ENCODE data around the gene SPP2.
A peak's percentile ranks its signal among the peaks of the same experiment; 100 is the strongest.

SPP2 gene

GRCh38 chr2:234050455-234051135 is at the start of gene SPP2:
Gene SPP2, plus strand, starts transcription at chr2:234050702. Its CDS starts 85 bp downstream, at chr2:234050787.
- DNase-seq (ENCODE audit: low read depth): no peak

- no peak for DNase-seq (ENCODE audit: low read depth)
Observed at GRCh38 chr2:234001380-234002160, 48.9 kb upstream of the SPP2 start.

GRCh38 chr2:234002281-234002680 is 48.2 kb upstream of the SPP2 start:
- no peak for DNase-seq (ENCODE audit: low read depth)

GRCh38 chr2:234003972-234004617 is 46.4 kb upstream of the SPP2 start:
- DNase-seq (ENCODE audit: low read depth): peak; percentile 78

DNA sequence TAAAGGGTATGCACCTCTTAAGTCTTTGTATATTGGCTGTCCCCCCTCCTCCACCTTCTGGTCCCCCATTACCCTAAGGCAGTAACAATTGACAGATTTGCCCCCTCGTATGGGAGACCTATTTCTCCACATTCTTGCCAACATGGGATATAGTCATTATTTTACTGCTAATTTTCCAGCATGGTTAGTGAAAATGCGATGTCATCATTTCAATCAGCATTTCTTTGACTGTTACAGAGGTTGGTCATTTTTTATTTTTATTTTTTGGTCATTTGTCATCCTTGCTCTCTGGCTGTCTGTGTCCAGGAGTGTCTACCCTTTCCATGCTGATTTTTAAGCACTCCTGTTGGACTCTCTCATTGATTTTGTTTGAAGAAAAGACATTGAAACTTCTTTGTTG is 45.4 kb upstream of the SPP2 start:
- no peak for DNase-seq (ENCODE audit: low read depth)

DNA sequence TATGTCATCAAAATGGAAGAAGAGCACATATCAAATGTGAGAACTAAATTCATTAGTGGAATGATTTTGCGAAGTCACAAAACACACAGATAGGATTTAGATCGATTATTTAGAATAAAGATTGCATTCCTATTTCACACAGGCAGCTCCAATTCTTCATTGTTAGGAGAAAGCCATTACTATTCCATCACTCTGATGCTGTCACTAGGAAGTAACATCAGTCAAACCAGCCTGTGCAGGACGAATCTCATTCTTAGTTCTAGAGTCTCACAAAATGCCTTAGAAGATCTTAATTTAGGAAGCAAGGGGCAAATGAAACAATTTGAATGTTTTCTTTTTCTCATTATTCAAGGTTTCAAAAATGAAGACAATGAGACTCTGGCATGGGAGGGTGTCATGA is 44.0 kb upstream of the SPP2 start:
- DNase-seq (ENCODE audit: low read depth): no peak

GRCh38 chr2:234014427-234014826 is 36.1 kb upstream of the SPP2 start:
- no peak for DNase-seq (ENCODE audit: low read depth)

DNA sequence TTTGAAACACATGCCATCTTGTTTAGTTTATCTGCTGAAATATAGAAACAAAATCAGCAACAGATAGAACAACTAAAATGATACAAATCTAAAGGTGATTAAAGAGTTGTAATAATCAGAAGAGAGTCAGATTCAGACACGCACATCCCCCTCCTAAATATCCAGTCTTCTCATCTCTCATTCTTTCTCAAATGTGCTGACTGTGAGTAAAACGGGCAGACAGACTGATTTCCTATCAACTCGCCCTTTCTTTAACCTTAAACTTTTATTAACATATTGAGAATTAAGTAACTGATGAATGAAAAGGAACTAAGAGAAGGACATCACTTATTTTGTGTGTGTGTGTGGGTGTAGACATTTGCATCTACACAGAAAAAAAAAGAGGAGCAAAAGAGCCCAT is 34.6 kb upstream of the SPP2 start:
- DNase-seq (ENCODE audit: low read depth): no peak

- DNase-seq (ENCODE audit: low read depth): no peak
Observed at GRCh38 chr2:234019896-234020295, 30.6 kb upstream of the SPP2 start.

DNA sequence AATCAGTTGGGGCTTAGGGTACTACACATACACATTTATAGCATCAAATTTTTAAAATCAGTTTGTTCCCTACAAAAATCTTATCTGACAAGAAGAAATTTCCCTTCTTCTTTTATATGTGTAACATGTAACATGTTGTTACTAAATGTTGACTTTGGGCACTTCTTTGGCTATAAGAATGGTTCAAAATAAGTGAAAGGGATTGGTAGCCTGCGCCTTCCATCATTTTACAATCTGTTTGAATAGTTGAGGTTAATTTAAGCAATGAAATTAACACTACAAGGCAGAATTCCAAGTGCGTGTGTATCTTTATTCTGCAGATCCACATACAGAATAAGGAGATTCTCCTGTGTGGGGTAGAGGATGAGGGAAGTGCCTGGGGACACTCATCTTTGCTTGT is 30.2 kb upstream of the SPP2 start:
- no peak for DNase-seq (ENCODE audit: low read depth)

GRCh38 chr2:234022424-234022823 is 28.1 kb upstream of the SPP2 start:
- no peak for DNase-seq (ENCODE audit: low read depth)

- no peak for DNase-seq (ENCODE audit: low read depth)
Observed at GRCh38 chr2:234024304-234024703, 26.2 kb upstream of the SPP2 start.

GRCh38 chr2:234025466-234025865 is 25.0 kb upstream of the SPP2 start:
- no peak for DNase-seq (ENCODE audit: low read depth)

GRCh38 chr2:234025891-234026401 is 24.6 kb upstream of the SPP2 start:
- DNase-seq (ENCODE audit: low read depth): no peak

- DNase-seq (ENCODE audit: low read depth): no peak
Observed at GRCh38 chr2:234026693-234027254, 23.7 kb upstream of the SPP2 start.

DNA sequence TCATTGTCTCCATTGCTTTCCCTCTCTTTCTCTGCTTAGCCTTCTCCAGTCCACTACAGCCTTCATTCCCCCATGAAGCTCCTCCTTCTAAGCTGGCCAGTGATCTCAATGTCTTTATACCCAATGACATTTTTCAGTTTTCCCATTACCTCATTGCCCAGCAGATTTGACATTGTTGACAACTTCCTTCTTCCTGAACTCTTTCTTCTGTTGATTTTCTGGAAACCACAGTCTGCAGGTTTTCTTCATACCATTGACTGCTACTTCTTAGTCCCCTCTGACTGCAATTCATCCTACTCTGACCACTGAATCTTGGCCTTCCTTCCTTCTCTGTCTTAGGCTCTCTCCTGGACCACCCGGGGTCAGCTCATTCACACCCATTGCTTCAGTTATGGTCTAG is 22.9 kb upstream of the SPP2 start:
- no peak for DNase-seq (ENCODE audit: low read depth)

DNA sequence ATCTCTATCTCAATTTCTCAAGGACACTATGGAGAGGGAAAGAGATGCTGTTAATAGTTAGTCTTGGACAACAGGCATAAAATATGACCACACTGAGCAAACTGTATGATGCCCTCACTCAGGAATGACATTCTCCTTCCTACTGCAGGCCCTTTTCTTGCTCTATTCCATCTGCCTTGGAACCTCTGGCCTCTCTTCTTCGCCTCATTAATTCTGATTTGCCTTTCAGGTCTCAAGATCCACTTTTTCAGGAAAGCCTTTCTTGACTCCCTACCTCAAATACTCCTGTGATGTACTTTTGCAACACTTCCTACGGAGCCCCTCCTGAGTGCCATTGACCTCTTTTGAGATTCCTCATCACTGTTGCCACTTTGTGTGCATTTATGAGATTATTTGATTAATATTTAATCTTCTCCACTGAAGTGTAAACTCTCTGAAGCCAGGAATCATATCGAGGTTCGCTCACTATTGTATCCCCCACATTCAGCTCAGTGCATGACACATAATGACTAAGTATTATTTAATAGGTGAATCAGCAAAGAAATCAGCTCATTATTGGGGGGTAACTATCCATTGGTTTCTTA is 21.3 kb upstream of the SPP2 start:
- DNase-seq (ENCODE audit: low read depth): no peak

- DNase-seq (ENCODE audit: low read depth): no peak
Observed at GRCh38 chr2:234031207-234031606, 19.3 kb upstream of the SPP2 start.

- DNase-seq (ENCODE audit: low read depth): peak; percentile 32
Observed at GRCh38 chr2:234032279-234032856, 18.1 kb upstream of the SPP2 start.

DNA sequence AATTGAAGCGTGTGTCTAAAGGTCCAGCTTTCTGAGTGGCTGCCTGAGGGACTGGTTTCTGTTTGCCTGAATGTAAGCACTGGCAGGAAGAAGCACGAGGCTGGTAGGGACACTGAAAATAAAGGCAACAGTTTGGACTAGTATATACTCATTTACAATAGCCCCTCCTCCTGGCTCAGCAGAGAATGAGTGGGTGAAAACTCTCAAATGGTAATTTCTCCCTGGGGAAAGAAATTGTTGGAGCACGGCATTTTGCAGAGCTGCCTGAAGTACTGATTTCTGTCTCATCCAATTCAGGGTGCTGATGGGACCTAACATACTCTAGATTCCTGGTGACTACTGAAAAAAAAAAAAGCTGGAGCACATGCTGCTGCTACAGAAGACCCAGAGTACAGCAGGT is 17.3 kb upstream of the SPP2 start:
- DNase-seq (ENCODE audit: low read depth): no peak

GRCh38 chr2:234033885-234034284 is 16.6 kb upstream of the SPP2 start:
- no peak for DNase-seq (ENCODE audit: low read depth)

Measured in GM04504 (cell line).